Suprapubic skin (tissue), 3 donors: Measurements from ENCODE around the gene PDE6A.

ENCODE experiments used
- CTCF ChIP-seq, 2 donors: fragments of 200-600 bp in 1 of 2; fragments of 450-650 bp in 1 of 2; sonication (generic) in 1 of 2; IDR thresholded peaks; one replicate each; pipeline ENCODE4 v1.5.1; 2016 to 2019; ENCODE audit warnings: antibody characterized with exemption in 2 of 2, mild to moderate bottlenecking in 1 of 2, moderate library complexity in 1 of 2
- EP300 ChIP-seq: sonication (generic); formaldehyde crosslinking; IDR thresholded peaks from one replicate; pipeline ENCODE4 v1.6.1; 2017; ENCODE audit warnings: antibody characterized with exemption
- POLR2A ChIP-seq, 2 donors: fragments of 450-650 bp; IDR thresholded peaks; one replicate each; pipeline ENCODE4 v1.6.1; 2017; ENCODE audit warnings: antibody characterized with exemption in 2 of 2, mild to moderate bottlenecking in 2 of 2, moderate library complexity in 2 of 2

- TF ChIP-seq POLR2A (IDR thresholded peaks at IDR 0.05) (no peak), EP300 (no peak), CTCF (IDR thresholded peaks at IDR 0.05) (no peak)
Observed at GRCh38 chr5:149881069-149881622, 63.4 kb downstream of the PDE6A start.
